Measurements from ENCODE around the gene RUNX2. TPM values are rescaled to one million over a fixed set of nuclear protein-coding genes. Genes with fewer than 3 reads are reported as not detected.
A peak's percentile ranks its signal among the peaks of the same experiment; 100 is the strongest.
"Not testable (repeated sequence)": the region's sequence is repeated elsewhere in the genome, so short reads cannot be mapped to it uniquely, and the experiment has no call there.

RUNX2 gene
- total and polyA plus RNA-seq, 5 donors: 0.26 to 0.93 (median 0.39) TPM

GRCh38 chr6:45462190-45463134 is 134.3 kb downstream of the RUNX2 start:
- no peak for ATAC-seq
- whole genome bisulfite sequencing: 84% methylated on average over 7 of the region's 7 CpGs
- no peak for DNase-seq
- intact Hi-C loops (cut with DNase I): no loop called here
- H3K4me3 ChIP-seq (ENCODE audit: low read length): no peak overlapping the region
- H3K27me3 ChIP-seq (ENCODE audit: control insufficient read depth, insufficient read depth): no peaks in the 10 kb centered on the region
- no peak overlapping the region for H3K27ac ChIP-seq (ENCODE audit: low read length)
- H3K4me1 ChIP-seq (ENCODE audit: control insufficient read depth, insufficient read depth, low read length): no peaks in the 10 kb centered on the region
- no peaks in the 10 kb centered on the region for H3K9me3 ChIP-seq (ENCODE audit: control insufficient read depth, low read length)

DNA sequence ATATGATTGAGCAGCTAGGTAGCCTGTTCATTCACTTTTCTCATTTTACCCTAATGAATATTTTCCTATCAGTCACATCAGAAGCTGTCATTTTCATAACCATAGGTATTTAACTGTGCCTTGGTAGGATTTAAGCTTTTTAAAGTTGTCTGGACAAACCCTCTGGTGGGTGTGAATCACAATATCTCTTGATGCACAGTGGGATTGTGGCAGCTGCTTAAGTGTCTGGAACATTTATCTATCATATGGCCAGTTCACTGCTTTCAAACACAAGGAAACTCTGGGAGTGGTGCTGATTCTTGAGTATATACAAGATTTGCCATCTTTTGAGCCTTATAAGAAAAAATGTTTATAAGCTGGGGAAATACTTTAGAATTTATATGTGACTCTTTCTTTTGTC is 136.6 kb downstream of the RUNX2 start:
- DNase-seq (no peak), ATAC-seq (no peak)
- Histone ChIP-seq H3K27ac (ENCODE audit: low read length) (no peak overlapping the region), H3K4me1 (ENCODE audit: control insufficient read depth, insufficient read depth, low read length) (no peaks in the 10 kb centered on the region), H3K27me3 (ENCODE audit: control insufficient read depth, insufficient read depth) (no peaks in the 10 kb centered on the region), H3K4me3 (ENCODE audit: low read length) (no peak overlapping the region), H3K9me3 (ENCODE audit: control insufficient read depth, low read length) (no peaks in the 10 kb centered on the region)
- intact Hi-C loops (cut with DNase I): no loop called here

DNA sequence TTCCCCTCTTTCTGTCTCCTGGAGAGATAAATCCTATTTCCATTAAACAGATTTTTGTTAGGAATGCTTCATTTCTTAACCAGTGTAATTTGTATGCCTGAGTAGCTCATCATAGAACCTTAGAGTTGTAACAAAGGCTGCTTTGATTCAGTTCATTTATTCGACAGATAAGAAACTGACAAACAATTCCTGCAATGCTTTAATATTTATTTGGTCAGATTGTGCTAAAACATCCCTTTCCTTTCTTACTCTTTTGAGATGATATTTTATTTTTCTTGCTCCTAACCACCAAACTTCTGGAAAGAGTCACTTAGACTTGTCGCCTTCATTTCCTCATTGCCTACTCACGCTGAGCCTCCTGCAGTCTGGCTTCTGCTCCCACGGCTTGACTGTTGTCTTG is 138.6 kb downstream of the RUNX2 start:
- Histone ChIP-seq H3K9me3 (ENCODE audit: control insufficient read depth, low read length) (no peaks in the 10 kb centered on the region), H3K27ac (ENCODE audit: low read length) (no peak overlapping the region), H3K4me1 (ENCODE audit: control insufficient read depth, insufficient read depth, low read length) (no peaks in the 10 kb centered on the region), H3K4me3 (ENCODE audit: low read length) (no peak overlapping the region), H3K27me3 (ENCODE audit: control insufficient read depth, insufficient read depth) (no peaks in the 10 kb centered on the region)
- ATAC-seq (no peak), DNase-seq (no peak)
- intact Hi-C loops (cut with DNase I): no loop called here
- WGBS: 87% methylated on average over 4 of the region's 4 CpGs

DNA sequence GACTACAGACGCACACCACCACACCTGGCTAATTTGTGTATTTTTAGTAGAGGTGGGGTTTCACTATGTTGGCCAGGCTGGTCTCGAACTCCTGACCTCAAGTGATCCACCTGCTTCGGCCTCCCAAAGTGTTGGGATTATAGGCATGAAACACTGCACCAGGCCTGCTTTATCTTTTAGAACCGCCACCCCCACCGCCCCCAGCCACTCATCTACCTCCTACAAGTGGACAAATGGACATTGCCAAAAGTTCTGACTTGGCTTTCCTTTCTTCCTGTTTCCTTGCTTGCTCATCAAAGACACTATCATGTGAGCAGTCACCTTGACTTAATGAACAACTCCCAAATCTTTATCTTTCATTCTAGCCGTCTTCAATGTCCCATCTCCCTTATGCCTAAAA is 139.3 kb downstream of the RUNX2 start:
- ATAC-seq; H3K4me3 ChIP-seq (ENCODE audit: low read length); DNase-seq; H3K4me1 ChIP-seq (ENCODE audit: control insufficient read depth, insufficient read depth, low read length); H3K9me3 ChIP-seq (ENCODE audit: control insufficient read depth, low read length); H3K27me3 ChIP-seq (ENCODE audit: control insufficient read depth, insufficient read depth); H3K27ac ChIP-seq (ENCODE audit: low read length); intact Hi-C loops (cut with DNase I): not testable (repeated sequence)
- 89% methylated on average over 6 of the region's 6 CpGs for WGBS

DNA sequence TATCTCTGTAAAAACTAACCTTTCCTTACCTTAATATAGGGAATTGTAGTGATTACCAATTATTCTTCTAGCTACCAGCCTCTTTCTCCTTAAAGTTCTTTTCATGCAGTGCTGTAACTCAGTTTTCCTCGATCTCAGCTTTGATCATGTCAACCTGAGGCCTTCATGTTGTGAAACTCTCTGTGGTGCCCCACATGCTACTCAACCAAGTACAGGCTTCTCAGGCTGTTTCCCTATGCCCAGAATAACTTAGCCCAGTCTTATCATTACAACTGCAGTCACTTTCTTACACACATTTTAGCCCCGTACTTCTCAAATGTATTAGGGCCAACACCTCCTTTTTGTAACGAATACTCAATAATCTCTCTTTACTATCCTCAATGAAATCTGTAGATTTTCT is 139.7 kb downstream of the RUNX2 start:
- Histone ChIP-seq H3K9me3 (ENCODE audit: control insufficient read depth, low read length) (no peaks in the 10 kb centered on the region), H3K27ac (ENCODE audit: low read length) (no peak overlapping the region), H3K4me3 (ENCODE audit: low read length) (no peak overlapping the region), H3K4me1 (ENCODE audit: control insufficient read depth, insufficient read depth, low read length) (no peaks in the 10 kb centered on the region), H3K27me3 (ENCODE audit: control insufficient read depth, insufficient read depth) (no peaks in the 10 kb centered on the region)
- 82% methylated on average over 3 of the region's 3 CpGs for WGBS
- ATAC-seq: no peak
- no peak for DNase-seq
- intact Hi-C loops (cut with DNase I): no loop called here

GRCh38 chr6:45469663-45470062 is 141.5 kb downstream of the RUNX2 start:
- 82% methylated on average over 4 of the region's 4 CpGs for WGBS
- Histone ChIP-seq H3K27me3 (ENCODE audit: control insufficient read depth, insufficient read depth) (no peaks in the 10 kb centered on the region), H3K4me1 (ENCODE audit: control insufficient read depth, insufficient read depth, low read length) (no peaks in the 10 kb centered on the region), H3K9me3 (ENCODE audit: control insufficient read depth, low read length) (no peaks in the 10 kb centered on the region), H3K4me3 (ENCODE audit: low read length) (no peak overlapping the region), H3K27ac (ENCODE audit: low read length) (no peak overlapping the region)
- DNase-seq (no peak), ATAC-seq (no peak)
- intact Hi-C loops (cut with DNase I): no loop called here

- Histone ChIP-seq H3K27ac (ENCODE audit: low read length) (no peak overlapping the region), H3K4me1 (ENCODE audit: control insufficient read depth, insufficient read depth, low read length) (no peaks in the 10 kb centered on the region), H3K9me3 (ENCODE audit: control insufficient read depth, low read length) (no peaks in the 10 kb centered on the region), H3K27me3 (ENCODE audit: control insufficient read depth, insufficient read depth) (no peaks in the 10 kb centered on the region), H3K4me3 (ENCODE audit: low read length) (no peak overlapping the region)
- ATAC-seq (no peak), DNase-seq (no peak)
- intact Hi-C loops (cut with DNase I): no loop called here
- 84% methylated on average over 4 of the region's 4 CpGs for WGBS
These were observed 142.1 kb downstream of the RUNX2 start for GRCh38 chr6:45470131-45470738.

DNA sequence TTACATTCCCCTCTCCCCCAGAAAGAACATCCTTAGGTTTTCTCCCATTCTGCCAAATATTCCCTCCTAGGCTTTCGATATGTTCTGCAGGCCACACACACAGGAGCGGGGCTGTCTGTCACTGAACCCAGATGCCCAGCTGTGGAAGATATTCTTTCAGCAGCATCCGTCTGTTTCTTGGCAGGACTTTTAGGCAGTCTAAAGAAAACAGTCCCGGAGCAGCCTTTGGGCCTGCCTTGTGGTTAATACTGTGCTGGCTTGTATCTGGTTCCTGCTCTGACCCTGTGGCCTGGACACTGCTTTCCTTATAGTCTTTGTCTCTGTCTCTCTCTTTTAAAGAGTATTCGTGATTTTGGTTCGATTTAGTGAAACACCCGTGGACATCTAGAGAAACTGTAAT is 144.3 kb downstream of the RUNX2 start:
- no peaks in the 10 kb centered on the region for H3K27me3 ChIP-seq (ENCODE audit: control insufficient read depth, insufficient read depth)
- H3K9me3 ChIP-seq (ENCODE audit: control insufficient read depth, low read length): no peaks in the 10 kb centered on the region
- DNase-seq (peak in 1 of 3 donors; percentile 48), ATAC-seq (peak; percentile 46 to 61)
- no peak overlapping the region for H3K4me3 ChIP-seq (ENCODE audit: low read length)
- H3K27ac ChIP-seq (ENCODE audit: low read length): no peak overlapping the region
- intact Hi-C loops (cut with DNase I): no loop called here
- H3K4me1 ChIP-seq (ENCODE audit: control insufficient read depth, insufficient read depth, low read length): no peaks in the 10 kb centered on the region
- WGBS: 53% methylated on average over 7 of the region's 7 CpGs

DNA sequence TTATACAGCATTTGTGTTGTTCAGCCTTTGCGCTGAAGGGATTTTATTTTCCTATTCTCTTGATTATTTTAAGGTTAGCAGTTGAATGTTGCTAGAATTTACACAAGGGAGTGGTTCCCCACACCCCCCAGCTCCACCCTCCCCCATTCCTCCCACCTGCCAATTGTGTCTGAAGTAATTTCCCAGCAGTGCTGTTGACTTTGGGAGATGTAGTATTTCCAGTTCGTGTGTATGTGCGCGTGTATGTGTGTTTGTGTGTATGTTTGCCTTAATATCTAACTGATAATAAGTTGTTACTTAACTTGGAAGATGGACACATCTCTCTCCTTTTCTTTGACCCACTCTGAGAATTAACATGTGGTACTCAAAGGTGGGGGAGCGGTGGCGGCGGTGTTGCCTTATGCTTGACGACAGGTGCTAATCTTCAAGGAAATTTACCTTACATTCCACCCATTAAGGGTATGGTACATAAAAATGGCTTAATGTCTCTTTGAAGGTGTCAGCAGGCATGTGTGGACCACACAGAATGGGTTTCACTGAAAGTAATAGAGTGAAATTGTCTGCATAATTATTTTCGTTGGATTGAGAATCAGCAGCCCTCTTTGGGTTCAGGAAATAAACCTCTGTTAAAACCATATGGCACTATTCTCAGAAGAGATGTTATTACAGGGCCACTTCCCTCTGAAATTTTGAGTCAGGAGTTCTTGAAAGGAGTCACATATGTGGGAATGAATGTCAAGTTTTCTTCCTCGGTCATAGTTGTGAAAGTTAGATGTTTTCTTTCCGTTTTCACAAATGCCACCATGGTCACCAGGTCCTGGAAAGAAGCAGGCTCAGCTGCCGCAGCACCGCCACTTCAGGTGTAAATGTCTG is 145.2 kb downstream of the RUNX2 start:
- H3K27ac ChIP-seq (ENCODE audit: low read length): no peak overlapping the region
- H3K9me3 ChIP-seq (ENCODE audit: control insufficient read depth, low read length): no peaks in the 10 kb centered on the region
- ATAC-seq (no peak), DNase-seq (no peak)
- no peaks in the 10 kb centered on the region for H3K4me1 ChIP-seq (ENCODE audit: control insufficient read depth, insufficient read depth, low read length)
- H3K27me3 ChIP-seq (ENCODE audit: control insufficient read depth, insufficient read depth): no peaks in the 10 kb centered on the region
- intact Hi-C loops (cut with DNase I): no loop called here
- no peak overlapping the region for H3K4me3 ChIP-seq (ENCODE audit: low read length)
- 86% methylated on average over 13 of the region's 13 CpGs for WGBS

- H3K9me3 ChIP-seq (ENCODE audit: control insufficient read depth, low read length): no peaks in the 10 kb centered on the region
- ATAC-seq (no peak), DNase-seq (no peak)
- 44% methylated on average over 2 of the region's 2 CpGs for WGBS
- H3K27me3 ChIP-seq (ENCODE audit: control insufficient read depth, insufficient read depth): no peaks in the 10 kb centered on the region
- no peak overlapping the region for H3K27ac ChIP-seq (ENCODE audit: low read length)
- intact Hi-C loops (cut with DNase I): no loop called here
- no peaks in the 10 kb centered on the region for H3K4me1 ChIP-seq (ENCODE audit: control insufficient read depth, insufficient read depth, low read length)
- H3K4me3 ChIP-seq (ENCODE audit: low read length): no peak overlapping the region
These were observed 146.2 kb downstream of the RUNX2 start for GRCh38 chr6:45474376-45474775.

DNA sequence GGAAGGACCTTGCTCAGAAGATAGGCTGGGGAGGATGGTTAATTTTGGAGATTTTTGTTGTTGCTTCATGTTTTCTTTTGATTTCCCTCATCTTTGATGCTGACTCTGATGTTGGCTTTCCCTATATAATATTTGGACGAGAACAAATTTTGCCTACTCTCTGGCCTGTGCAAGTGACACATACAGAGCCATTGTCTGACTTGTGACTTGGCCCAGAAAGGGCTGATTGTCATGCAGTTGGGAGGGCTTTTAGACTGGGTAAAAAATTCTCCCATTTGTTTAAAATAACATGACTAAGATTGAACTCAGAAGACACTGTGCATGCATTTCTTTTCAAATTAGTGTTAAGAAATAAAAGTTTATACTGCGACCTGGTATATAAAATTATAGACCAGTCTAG is 148.2 kb downstream of the RUNX2 start:
- intact Hi-C loops (cut with DNase I): no loop called here
- Histone ChIP-seq H3K27ac (ENCODE audit: low read length) (no peak overlapping the region), H3K9me3 (ENCODE audit: control insufficient read depth, low read length) (no peaks in the 10 kb centered on the region), H3K27me3 (ENCODE audit: control insufficient read depth, insufficient read depth) (no peaks in the 10 kb centered on the region), H3K4me1 (ENCODE audit: control insufficient read depth, insufficient read depth, low read length) (no peaks in the 10 kb centered on the region), H3K4me3 (ENCODE audit: low read length) (no peak overlapping the region)
- ATAC-seq (no peak), DNase-seq (no peak)
- WGBS: 85% methylated on average over 2 of the region's 2 CpGs

All from right cardiac atrium (tissue), 5 donors.